HepG2 (cell line): ENCODE data around the gene MAP1LC3B.

Source experiments
- CTCF ChIP-seq: sonication (generic); formaldehyde crosslinking; IDR thresholded peaks from 2 replicates; pipeline ENCODE4 v1.5.0; 2020; ENCODE audit warnings: mild to moderate bottlenecking, missing genetic modification reagents, moderate library complexity
- FOSL2 ChIP-seq: sonication (generic); formaldehyde crosslinking; IDR thresholded peaks from 2 replicates; pipeline ENCODE4 v1.4.0; 2020; ENCODE audit warnings: missing genetic modification reagents
- KDM5B ChIP-seq: sonication (generic); formaldehyde crosslinking; IDR thresholded peaks from 2 replicates; pipeline ENCODE4 v1.4.0; 2020; ENCODE audit warnings: missing genetic modification reagents, mild to moderate bottlenecking, borderline replicate concordance
- MAF1 ChIP-seq: sonication (generic); formaldehyde crosslinking; IDR thresholded peaks from 2 replicates; pipeline ENCODE4 v1.5.0; 2020; ENCODE audit warnings: missing genetic modification reagents, borderline replicate concordance
- MTF1 ChIP-seq: sonication (generic); formaldehyde crosslinking; IDR thresholded peaks from 2 replicates; pipeline ENCODE4 v1.5.0; 2020; ENCODE audit warnings: missing genetic modification reagents
- SP2 ChIP-seq: sonication (generic); formaldehyde crosslinking; IDR thresholded peaks from 2 replicates; pipeline ENCODE4 v1.5.1; 2020; ENCODE audit warnings: mild to moderate bottlenecking, missing genetic modification reagents
- ZFP36 ChIP-seq: fragments of 150-350 bp; IDR thresholded peaks from 2 replicates; pipeline ENCODE4 v1.6.1; 2018; ENCODE audit warnings: borderline replicate concordance, low read length, low read depth; ENCODE audit not compliant: partially characterized antibody
- ZNF317 ChIP-seq: sonication (generic); formaldehyde crosslinking; IDR thresholded peaks from 2 replicates; pipeline ENCODE4 v1.5.0; 2020; ENCODE audit warnings: mild to moderate bottlenecking, missing genetic modification reagents
- ZNF768 ChIP-seq: sonication (generic); formaldehyde crosslinking; IDR thresholded peaks from 2 replicates; pipeline ENCODE4 v1.4.0; 2020; ENCODE audit warnings: missing genetic modification reagents

GRCh38 chr16:87453326-87453725 lies 61.2 kb downstream of the MAP1LC3B start:
- TF ChIP-seq ZFP36 (no peak), ZNF317 (CRISPR knock-in tag) (no peak), KDM5B (no peak), FOSL2 (no peak), SP2 (CRISPR knock-in tag) (no peak), ZNF768 (CRISPR knock-in tag) (no peak), MAF1 (CRISPR knock-in tag) (no peak), CTCF (CRISPR knock-in tag) (no peak), MTF1 (CRISPR knock-in tag) (no peak)
